ENCODE data around the gene NIPA2.

The NIPA2 gene

GRCh38 chr15:22893081-22893480, 54.6 kb downstream of the NIPA2 start:
- no peaks in the 10 kb centered on the region for H3F3A ChIP-seq (ENCODE audit: insufficient read depth, low read length)
- no peak overlapping the region for H3K4me2 ChIP-seq (ENCODE audit: low read depth, low read length)
- DNase-seq: no peak
- H3K9ac ChIP-seq (ENCODE audit: low read length): no peak overlapping the region
- H4K20me1 ChIP-seq (ENCODE audit: insufficient read depth, low read length): no peaks in the 10 kb centered on the region
- no peak overlapping the region for H3K27ac ChIP-seq (ENCODE audit: low read length)
- H3K79me2 ChIP-seq (ENCODE audit: low read length): no peaks in the 10 kb centered on the region
- TF ChIP-seq EZH2 (optimal IDR thresholded peaks at IDR 0.05; ENCODE audit: low read depth, low read length): no peak
- TF ChIP-seq CTCF (IDR thresholded peaks at IDR 0.05; ENCODE audit: low read length): no peak
- no peak for TF ChIP-seq EZH2phosphoT487 (IDR thresholded peaks at IDR 0.05; ENCODE audit: low read length)
- no peak overlapping the region for H2AFZ ChIP-seq (ENCODE audit: low read length)
- no peaks in the 10 kb centered on the region for H3K27me3 ChIP-seq (replicated peaks; ENCODE audit: insufficient read depth, low read length)
- no peaks in the 10 kb centered on the region for H3K4me1 ChIP-seq (ENCODE audit: low read length)
- H3K9me3 ChIP-seq (replicated peaks; ENCODE audit: insufficient read depth, low read length): no peaks in the 10 kb centered on the region
- H3K4me3 ChIP-seq (ENCODE audit: low read length): no peak overlapping the region
- H3K9me2 ChIP-seq (replicated peaks; ENCODE audit: insufficient read depth, low read length): no peaks in the 10 kb centered on the region
- H3K36me3 ChIP-seq (replicated peaks; ENCODE audit: insufficient read depth, low read length): no peaks in the 10 kb centered on the region

GRCh38 chr15:22893881-22894280, 55.4 kb downstream of the NIPA2 start:
- Histone ChIP-seq H3K36me3 (replicated peaks; ENCODE audit: insufficient read depth, low read length) (no peaks in the 10 kb centered on the region), H3K9me3 (replicated peaks; ENCODE audit: insufficient read depth, low read length) (no peaks in the 10 kb centered on the region), H3K4me2 (ENCODE audit: low read depth, low read length) (no peak overlapping the region), H3K27me3 (replicated peaks; ENCODE audit: insufficient read depth, low read length) (no peaks in the 10 kb centered on the region), H3K79me2 (ENCODE audit: low read length) (no peaks in the 10 kb centered on the region), H3K4me3 (ENCODE audit: low read length) (no peak overlapping the region), H2AFZ (ENCODE audit: low read length) (no peak overlapping the region), H3K9ac (ENCODE audit: low read length) (no peak overlapping the region), H3F3A (ENCODE audit: insufficient read depth, low read length) (no peaks in the 10 kb centered on the region), H3K27ac (ENCODE audit: low read length) (no peak overlapping the region), H3K4me1 (ENCODE audit: low read length) (no peaks in the 10 kb centered on the region), H3K9me2 (replicated peaks; ENCODE audit: insufficient read depth, low read length) (no peaks in the 10 kb centered on the region), H4K20me1 (ENCODE audit: insufficient read depth, low read length) (no peaks in the 10 kb centered on the region)
- TF ChIP-seq EZH2phosphoT487 (IDR thresholded peaks at IDR 0.05; ENCODE audit: low read length) (no peak), EZH2 (optimal IDR thresholded peaks at IDR 0.05; ENCODE audit: low read depth, low read length) (no peak), CTCF (IDR thresholded peaks at IDR 0.05; ENCODE audit: low read length) (no peak)
- DNase-seq: no peak

DNA sequence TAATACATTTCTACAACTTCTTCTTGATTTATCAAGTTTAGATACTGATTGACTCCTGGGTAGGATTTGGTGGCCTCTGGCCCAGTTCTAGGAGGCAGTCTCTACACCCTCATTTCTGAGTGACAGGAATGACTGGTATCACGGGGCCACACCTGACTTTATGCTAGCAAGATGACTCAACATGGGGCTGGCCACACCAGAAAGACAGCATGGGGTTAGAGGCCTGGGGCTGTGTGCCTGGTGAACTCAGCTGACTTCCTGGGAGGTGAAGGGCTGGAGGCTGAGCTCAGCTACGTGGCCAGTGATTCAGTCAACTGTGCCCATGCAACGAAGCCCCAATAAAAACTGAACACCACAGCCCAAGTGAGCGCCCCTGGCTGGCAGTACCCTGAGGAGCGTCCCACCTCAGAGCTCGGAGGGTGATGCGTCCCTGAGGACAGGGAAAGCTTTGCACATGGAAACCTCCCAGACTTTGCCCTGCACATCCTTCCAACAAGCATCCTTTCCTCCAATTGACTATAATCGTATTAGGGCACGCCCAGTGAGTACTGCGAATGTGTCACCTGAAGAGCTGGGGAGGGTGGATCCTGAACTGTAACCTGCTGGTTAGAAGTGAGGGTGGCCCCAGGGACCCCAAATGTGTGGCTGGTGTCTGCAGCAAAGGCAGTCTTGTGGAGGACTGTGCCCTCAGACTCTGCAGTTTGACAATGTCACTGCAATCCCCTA, 57.2 kb downstream of the NIPA2 start:
- TF ChIP-seq CTCF (IDR thresholded peaks at IDR 0.05; ENCODE audit: low read length): no peak
- no peak for TF ChIP-seq EZH2phosphoT487 (IDR thresholded peaks at IDR 0.05; ENCODE audit: low read length)
- TF ChIP-seq EZH2 (optimal IDR thresholded peaks at IDR 0.05; ENCODE audit: low read depth, low read length): no peak
- Histone ChIP-seq H3F3A (ENCODE audit: insufficient read depth, low read length) (no peaks in the 10 kb centered on the region), H3K36me3 (replicated peaks; ENCODE audit: insufficient read depth, low read length) (no peaks in the 10 kb centered on the region), H3K4me1 (ENCODE audit: low read length) (no peaks in the 10 kb centered on the region), H3K9me3 (replicated peaks; ENCODE audit: insufficient read depth, low read length) (no peaks in the 10 kb centered on the region), H3K79me2 (ENCODE audit: low read length) (no peaks in the 10 kb centered on the region), H2AFZ (ENCODE audit: low read length) (no peak overlapping the region), H3K9me2 (replicated peaks; ENCODE audit: insufficient read depth, low read length) (no peaks in the 10 kb centered on the region), H3K27me3 (replicated peaks; ENCODE audit: insufficient read depth, low read length) (no peaks in the 10 kb centered on the region), H4K20me1 (ENCODE audit: insufficient read depth, low read length) (no peaks in the 10 kb centered on the region), H3K27ac (ENCODE audit: low read length) (no peak overlapping the region), H3K9ac (ENCODE audit: low read length) (no peak overlapping the region), H3K4me3 (ENCODE audit: low read length) (no peak overlapping the region), H3K4me2 (ENCODE audit: low read depth, low read length) (no peak overlapping the region)
- no peak for DNase-seq
